Measurements from ENCODE around the gene SLC9A3.

- TF ChIP-seq CTCF (IDR thresholded peaks at IDR 0.05): no peak
- TF ChIP-seq POLR2A (IDR thresholded peaks at IDR 0.05; ENCODE audit: low read depth): no peak
- TF ChIP-seq POLR2AphosphoS5 (IDR thresholded peaks at IDR 0.05): no peak
Observed at GRCh38 chr5:459562-460272, 64.5 kb downstream of the SLC9A3 start.

Measured in esophagus muscularis mucosa (tissue), 3 donors.